HG03521 (cell line): ENCODE results near the gene MCC.

Experiments
- ATAC-seq: cut with Tn5 transposase; IDR thresholded peaks from one replicate; pipeline ENCODE4 v1.9.1; 2021; ENCODE audit warnings: mild to moderate bottlenecking, moderate library complexity; ENCODE audit not compliant: unreplicated experiment

The MCC gene

DNA sequence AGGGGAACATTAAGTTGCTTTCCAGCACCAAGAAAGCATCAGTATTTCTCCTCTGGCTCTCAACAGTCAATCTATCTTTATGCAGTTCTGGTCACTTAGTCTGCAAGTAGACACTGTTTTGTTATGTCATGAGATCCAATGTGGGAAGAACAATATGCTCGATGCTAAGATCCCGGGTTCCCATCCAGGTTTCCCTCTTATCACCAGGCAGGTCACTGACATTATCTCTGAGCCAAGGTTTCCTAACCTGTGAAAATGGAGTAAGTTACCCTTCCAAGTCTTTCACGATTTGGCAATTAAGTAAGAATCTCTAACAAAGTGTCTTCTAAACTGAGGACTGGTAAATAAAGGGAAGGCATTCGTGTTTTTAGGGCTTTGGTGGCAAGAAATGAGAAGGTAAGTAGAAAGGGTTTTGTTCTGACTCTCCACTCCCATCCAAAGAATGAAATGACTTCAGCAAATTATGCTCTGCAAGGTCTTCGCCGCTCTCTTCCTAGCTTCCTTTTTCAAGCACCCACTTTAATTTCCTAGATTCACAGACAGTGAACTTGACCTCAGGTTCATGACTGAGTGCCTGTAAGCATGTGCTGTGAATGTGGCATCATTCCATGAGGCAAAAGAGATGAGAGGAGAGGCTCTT, 425.3 kb downstream of the MCC start:
- no peak for ATAC-seq

- no peak for ATAC-seq
Observed at GRCh38 chr5:113061846-113062780, 426.1 kb downstream of the MCC start.

- ATAC-seq: no peak
Observed at GRCh38 chr5:113060408-113061025, 427.7 kb downstream of the MCC start.

- no peak for ATAC-seq
Observed at GRCh38 chr5:113059232-113060040, 428.8 kb downstream of the MCC start.

DNA sequence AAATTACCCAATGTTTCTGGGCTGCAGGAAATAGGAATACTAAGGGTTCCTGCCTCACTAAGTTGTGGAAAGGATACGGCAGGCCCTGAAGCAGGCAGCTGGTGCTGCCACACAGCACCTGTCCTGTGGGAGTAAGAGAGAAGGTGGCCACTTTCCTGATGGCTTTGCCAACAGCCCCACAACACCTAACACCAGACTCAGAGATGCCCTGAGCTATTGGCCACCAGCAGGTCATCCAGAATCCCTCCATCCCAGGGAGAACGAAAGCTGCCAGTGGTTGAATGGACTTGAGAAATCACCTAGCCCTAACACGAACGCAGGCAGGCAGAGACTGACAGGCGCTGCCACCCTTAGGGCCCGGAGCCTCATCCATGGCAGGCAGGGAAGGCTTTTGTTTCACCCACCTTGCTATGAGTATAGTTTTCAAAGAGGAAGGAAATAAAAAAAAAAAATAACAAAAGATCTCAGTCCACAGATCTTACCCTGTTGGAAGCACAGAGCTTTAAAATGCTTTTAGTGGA, 429.5 kb downstream of the MCC start:
- no peak for ATAC-seq

- no peak for ATAC-seq
Observed at GRCh38 chr5:113058269-113058668, 430.0 kb downstream of the MCC start.

- no peak for ATAC-seq
Observed at GRCh38 chr5:113057557-113057984, 430.7 kb downstream of the MCC start.

DNA sequence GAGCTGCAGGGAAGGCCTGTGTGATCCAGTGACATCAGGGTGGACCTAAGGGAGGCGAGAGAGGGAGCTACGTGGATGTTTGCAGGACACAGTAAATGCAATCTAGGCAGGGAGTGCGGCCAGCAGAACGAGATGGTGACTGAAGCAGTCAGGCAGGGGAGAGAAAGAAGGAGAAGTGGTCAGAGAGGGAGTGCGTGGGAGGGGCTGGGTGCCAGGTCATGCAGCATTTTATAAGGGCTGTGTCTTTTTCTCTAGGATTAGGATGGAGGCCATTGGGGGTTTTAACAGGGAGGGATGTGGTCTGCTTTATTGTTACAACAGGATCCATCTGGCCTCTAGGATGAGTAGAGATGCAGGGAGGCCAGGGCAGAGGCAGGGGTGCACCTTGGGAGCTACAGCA, 431.3 kb downstream of the MCC start:
- no peak for ATAC-seq

DNA sequence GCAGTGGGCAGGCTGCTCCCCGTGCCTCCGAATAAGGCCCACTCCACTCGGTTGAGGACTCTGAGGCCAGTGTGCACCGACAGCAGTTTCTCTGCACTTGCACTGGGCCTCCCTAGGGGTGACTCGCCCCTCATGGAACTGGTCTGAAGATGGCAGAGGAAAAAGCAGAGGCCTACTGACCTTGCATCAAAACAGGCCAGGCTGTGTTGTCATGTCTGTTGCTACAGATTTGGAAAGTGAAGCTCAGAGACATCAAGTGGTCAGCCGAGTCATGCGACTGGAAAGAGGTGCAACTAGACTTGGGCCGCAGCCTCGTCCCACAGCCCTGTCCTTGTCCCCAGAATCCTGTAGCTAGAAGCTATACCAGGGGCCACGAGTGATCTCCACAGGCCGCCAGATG, 433.4 kb downstream of the MCC start:
- no peak for ATAC-seq

- no peak for ATAC-seq
Observed at GRCh38 chr5:113053511-113053995, 434.7 kb downstream of the MCC start.

DNA sequence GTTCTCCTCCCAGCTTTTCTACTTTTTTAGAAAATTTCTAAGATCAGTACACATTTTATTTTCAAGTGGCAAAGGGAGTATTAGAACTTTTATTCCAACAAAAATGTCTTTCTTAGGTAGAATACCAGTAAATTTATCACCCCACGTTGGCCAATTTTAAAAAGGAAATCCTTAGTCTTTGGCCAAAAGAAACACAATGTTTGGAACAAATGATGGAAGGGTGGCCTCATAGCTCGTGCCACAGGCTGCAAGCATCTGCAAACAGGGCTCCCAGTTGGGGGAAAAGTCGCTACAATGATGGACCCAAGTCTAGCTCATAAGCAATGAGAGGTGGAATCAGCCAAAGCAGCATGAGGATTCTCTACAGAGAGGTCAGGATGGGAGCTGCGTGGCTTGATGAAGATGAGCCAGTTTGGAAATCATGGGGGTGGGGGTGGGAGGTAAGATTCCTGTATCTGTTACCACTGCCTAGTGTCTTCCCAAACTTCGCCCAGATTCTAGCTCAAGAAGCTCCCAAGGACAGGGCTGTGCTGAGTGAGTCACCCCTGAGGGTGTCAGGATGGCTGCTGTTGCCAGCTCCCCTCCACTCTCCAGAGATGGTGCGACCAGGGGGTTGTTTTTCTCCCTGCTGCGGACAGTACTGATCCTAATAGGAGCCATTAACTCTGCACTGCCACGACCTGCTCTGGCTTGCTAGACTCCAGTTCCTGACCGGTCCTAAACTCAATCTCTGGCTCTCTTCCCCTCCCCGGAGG, 436.0 kb downstream of the MCC start:
- no peak for ATAC-seq

- no peak for ATAC-seq
Observed at GRCh38 chr5:113050721-113051382, 437.4 kb downstream of the MCC start.

GRCh38 chr5:113048931-113049330, 439.3 kb downstream of the MCC start:
- ATAC-seq: no peak

- ATAC-seq: peak; percentile 79
Observed at GRCh38 chr5:113047733-113048652, 440.3 kb downstream of the MCC start.

DNA sequence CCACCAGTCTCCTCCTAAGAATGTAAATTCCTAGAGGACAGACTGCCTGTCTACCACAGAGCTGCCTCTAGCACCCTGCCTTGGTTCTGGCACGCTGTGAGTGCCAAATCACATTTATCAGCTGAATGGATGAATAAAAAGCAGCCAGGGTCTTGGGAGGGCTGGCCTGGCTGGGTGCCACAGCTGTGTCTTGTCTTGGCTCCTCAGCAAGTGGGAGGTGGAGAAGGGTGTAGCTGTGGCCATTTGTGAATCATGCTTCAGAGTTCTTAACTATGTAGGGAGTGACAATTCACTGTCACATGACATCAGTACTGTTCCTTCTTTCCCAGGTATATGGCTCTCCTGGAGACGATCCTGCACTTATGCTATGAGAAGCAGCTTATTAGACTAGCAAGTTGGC, 441.0 kb downstream of the MCC start:
- no peak for ATAC-seq

GRCh38 chr5:113044776-113045465, 443.3 kb downstream of the MCC start:
- ATAC-seq: no peak

DNA sequence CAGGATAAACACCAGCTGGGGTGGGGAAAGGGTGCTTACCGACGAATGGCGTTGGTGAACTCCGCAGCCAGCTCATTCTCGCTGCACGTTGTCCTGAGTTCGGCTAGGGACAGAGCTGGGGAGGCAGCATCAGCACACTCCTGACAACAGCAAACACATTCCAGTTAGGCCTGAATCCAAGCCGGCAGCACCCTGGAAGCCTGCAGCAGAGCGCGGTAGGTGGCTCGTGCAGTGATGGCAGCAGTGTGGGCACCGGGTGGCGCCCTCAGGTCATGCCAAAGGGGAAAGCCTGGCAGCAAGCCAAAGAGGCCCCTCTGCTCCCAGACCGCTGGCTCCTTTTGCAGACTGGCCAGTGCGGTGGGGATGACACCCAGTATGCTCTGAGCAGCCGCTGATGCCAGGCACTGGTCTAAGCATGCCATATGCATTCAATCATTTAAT, 444.7 kb downstream of the MCC start:
- ATAC-seq: no peak
